ENCODE results near the gene HSD3B7.
"Not testable (repeated sequence)": the region's sequence is repeated elsewhere in the genome, so short reads cannot be mapped to it uniquely, and the experiment has no call there.

Gene HSD3B7

DNA sequence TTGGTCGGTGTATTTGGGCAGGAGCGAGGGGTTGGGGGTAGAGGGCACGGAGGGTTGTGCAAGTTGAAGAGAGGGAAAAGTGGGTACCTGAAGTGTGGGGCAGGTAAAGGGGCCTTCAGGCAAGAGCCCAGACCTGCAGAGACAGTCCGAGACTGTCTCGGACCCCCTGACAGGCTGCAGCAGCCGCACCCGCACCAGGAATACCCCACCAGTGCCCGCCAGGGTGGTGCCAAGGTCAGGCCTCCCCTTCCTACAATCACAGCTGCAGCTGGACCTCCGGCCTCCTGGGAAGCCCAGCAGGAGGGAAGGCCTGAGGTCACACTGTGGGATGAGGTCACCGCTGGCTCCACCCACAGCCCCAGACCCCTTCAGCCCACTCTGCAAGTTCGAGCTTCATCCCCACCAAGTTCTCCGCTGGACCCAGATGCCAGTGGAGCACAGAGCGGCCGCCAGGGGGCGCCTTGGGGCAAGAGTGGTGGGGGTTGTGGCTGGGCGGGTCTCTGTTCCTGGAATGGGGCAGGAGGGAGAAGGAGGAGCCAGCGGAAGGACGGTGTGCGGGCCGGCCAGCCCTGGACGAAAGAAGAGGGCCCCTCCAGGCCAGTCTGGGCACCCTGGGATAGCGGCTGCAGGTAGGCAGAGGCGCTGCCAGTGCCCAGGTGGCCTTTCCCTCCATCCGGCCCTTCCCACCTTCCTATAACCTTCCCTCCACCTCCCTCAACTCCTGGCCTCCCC lies at the start of gene HSD3B7:
Gene HSD3B7, plus strand, starts transcription at position 539 of the 732 bp plus-strand sequence. CDS start 452 bp downstream, outside the sequence.
- FAIRE-seq (peak; percentile 38), DNase-seq (ENCODE audit: extremely low spot score, insufficient read length, low read depth) (peak; percentile 78)

DNA sequence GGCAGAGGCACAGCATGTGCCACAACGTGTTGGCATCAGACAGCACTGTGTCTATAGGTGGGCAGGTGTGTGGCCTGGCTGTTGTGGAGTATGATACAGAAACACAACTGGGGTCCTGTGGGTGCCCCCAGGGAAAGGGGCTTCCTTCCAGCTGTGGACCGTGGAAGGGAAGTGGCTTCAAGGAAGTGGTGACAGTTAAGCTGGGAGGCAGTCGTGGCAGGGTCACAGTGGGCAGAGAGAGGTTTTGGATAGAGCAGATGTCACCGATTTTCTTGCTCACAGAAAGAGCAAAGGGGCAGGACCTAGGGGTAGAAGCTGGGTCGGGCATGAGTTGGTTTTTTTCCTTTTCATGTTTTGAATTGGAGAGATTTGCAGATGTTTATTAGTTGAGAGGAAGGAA lies 47.3 kb upstream of the HSD3B7 start:
- no peak for DNase-seq (ENCODE audit: extremely low spot score, insufficient read length, low read depth)

DNA sequence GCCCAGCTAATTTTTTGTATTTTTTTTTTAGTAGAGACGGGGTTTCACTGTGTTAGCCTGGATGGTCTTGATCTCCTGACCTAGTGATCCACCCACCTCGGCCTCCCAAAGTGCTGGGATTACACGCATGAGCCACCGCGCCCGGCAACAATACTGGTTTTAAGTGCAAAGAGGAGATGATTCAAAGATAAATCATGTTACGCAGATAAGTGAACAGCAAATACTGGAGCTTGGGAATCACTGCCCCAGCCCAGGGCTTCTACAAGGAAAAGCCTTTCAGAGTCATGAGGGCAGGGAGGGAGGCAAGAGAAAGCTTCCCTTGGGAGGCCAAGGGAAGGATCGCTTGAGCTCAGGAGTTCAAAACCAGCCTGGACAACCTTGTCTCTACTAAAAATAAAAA lies 45.4 kb upstream of the HSD3B7 start:
- not testable (repeated sequence) for FAIRE-seq; DNase-seq (ENCODE audit: extremely low spot score, insufficient read length, low read depth)

More for the DNA sequence above, 47.3 kb upstream of the HSD3B7 start:
- no peak for FAIRE-seq

DNA sequence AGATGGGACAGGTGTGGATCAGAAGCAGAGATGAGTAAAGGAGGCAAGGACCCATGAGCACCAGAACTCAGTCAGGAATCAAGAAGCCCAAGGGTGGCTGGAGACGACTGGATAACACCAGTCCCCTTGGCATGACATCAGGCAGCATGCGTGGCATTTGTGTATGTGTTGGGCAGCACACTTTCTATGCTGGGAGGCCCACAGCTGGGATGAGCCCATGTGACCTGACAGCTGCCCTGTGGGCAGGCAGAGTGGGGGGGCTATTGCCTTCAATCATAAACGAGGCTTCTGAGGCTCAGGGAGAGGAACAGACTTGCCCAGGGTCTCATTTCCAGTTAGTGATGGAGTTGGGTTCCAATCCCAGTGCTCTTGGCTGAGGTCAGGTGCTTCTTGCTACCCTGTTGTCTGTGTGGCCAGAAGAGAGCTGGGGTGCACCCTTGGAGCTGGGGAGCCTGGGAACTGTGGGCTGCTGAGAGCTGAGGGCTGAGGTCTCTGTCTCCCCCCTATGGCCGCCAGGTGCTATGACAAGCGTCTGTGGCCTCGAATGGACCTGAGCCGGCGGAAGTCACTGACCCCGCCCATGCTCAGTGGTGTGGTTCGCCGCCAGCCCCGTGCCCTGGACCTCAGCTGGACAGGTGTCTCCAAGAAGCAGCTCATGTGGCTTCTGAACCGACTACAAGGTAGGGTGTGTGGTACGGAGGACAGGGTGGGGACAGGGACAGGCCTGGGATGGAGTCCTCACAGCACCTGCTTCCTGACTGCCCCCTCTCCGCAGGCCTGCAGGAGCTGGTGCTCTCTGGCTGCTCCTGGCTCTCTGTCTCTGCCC lies 43.2 kb upstream of the HSD3B7 start:
- FAIRE-seq (peak; percentile 96), DNase-seq (ENCODE audit: extremely low spot score, insufficient read length, low read depth) (peak; percentile 90)

DNA sequence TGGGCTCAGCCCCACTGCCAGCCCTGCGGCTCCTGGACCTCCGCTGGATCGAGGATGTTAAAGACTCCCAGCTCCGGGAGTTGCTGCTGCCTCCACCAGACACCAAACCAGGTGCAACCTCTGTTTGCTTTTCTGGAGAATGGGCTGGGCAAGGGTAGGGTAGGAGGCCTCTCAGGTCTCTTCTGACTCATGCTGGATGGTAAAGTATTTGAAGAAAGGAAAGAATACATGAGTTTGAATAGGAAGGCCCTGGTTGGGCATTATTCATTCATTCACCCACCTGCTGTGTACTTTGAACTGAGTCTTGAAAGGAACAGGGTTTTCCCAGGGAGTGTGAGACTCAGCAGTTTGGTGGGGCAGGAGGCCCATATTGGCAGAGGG lies 42.6 kb upstream of the HSD3B7 start:
- no peak for DNase-seq (ENCODE audit: extremely low spot score, insufficient read length, low read depth)
- FAIRE-seq: no peak

DNA sequence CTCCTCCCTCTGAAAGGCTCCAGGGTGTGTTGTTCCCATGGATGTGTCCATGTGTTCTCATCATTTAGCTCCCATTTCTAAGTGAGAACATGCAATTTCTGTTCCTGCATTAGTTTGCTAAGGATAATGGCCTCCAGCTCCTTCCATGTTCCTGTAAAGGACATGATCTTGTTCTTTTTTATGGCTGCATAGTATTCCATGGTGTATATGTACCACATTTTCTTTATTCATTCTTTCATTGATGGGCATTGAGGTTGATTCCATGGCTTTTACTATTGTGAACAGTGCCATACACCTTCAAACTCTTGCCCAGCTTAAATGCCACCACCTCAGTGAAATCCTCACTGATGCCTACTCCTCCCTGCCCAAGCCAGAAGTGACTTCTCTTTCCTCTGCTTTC lies 40.7 kb upstream of the HSD3B7 start:
- DNase-seq (ENCODE audit: extremely low spot score, insufficient read length, low read depth) (no peak), FAIRE-seq (no peak)

DNA sequence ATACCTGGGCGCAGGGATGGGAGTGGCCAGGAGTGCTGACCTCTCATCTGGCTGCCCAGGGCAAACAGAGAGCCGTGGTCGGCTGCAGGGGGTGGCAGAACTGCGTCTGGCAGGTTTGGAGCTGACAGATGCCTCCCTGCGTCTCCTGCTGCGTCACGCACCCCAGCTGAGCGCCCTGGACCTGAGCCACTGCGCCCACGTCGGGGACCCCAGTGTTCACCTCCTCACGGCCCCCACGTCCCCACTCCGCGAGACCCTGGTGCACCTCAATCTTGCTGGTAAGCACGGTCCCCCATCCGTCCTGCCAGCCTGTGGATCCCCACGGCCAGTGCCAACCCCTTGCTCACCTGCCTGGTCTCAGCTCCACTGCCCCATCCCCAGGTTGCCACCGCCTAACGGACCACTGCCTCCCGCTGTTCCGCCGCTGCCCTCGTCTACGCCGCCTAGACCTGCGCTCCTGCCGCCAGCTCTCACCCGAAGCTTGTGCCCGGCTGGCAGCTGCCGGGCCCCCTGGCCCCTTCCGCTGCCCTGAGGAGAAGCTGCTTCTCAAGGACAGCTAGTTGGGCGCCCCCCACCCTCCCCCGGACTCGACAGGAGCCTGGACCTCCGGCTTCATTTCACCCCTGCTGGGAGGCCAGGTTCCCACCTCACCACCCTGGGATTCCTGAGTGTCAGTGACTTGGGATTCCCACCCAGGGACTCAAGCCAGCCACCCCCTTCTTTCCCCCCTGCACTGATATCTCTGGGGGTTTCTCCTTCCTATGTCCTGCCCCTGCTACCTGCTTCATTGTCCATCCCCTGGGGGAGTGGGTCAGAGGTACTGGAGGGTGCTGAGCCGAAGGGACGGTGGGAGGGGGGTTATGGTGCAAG lies 38.1 kb upstream of the HSD3B7 start:
- no peak for DNase-seq (ENCODE audit: extremely low spot score, insufficient read length, low read depth)
- no peak for FAIRE-seq

DNA sequence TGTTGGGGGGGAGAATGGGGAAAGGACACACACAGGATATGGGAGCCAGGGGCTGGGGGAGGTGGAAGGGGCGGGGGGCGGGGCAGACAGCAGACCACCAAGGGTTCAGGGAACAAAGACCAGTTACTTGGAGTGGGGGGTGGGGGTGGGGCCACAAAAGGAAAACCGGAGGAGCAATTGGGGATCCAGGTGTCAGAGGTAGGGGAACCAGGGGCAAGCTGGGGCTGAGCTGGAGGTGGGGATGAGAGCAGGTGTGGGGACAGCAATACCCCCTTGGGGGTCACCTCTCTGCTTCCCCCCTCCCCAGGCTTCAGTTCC lies 37.5 kb upstream of the HSD3B7 start:
- FAIRE-seq: no peak
- no peak for DNase-seq (ENCODE audit: extremely low spot score, insufficient read length, low read depth)

DNA sequence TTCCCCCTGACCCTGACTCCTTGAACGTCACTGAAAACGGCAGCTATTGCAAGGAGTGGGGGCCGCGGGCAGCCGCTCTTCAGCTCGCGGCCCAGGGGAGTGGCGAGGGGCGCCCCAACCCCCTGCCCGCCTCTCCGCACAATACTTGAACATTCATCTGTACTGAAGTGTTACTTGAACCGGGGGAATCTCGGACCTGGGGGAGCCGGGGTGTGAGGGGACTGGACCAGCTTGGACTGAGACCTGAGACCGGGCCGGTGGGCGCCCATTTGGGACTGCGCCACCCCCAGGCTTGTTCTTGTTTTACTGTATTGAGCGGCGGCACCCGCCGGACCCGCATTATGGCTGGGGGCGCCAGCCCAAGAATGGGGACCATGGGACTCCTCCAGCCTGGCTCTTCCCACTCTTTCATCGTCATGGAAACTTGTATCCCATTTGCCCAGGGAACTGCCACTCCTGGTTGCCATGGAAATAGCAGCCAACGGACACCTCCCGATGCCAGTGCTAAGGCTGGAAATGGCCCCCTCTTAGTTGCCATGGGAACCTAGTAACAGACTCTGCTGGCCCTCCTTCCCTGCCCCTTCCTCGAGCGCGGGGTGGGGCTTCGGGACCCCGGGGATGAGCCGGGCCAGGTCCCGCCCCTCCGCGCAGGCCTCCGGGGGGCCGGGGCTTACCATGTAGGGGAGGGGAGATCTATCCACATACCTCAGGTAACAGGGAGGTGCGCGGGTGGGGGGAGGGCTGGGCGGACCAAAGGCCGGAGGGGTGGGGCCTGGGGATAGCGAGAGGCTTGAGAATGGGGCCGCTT lies 36.9 kb upstream of the HSD3B7 start:
- DNase-seq (ENCODE audit: extremely low spot score, insufficient read length, low read depth) (no peak), FAIRE-seq (no peak)

DNA sequence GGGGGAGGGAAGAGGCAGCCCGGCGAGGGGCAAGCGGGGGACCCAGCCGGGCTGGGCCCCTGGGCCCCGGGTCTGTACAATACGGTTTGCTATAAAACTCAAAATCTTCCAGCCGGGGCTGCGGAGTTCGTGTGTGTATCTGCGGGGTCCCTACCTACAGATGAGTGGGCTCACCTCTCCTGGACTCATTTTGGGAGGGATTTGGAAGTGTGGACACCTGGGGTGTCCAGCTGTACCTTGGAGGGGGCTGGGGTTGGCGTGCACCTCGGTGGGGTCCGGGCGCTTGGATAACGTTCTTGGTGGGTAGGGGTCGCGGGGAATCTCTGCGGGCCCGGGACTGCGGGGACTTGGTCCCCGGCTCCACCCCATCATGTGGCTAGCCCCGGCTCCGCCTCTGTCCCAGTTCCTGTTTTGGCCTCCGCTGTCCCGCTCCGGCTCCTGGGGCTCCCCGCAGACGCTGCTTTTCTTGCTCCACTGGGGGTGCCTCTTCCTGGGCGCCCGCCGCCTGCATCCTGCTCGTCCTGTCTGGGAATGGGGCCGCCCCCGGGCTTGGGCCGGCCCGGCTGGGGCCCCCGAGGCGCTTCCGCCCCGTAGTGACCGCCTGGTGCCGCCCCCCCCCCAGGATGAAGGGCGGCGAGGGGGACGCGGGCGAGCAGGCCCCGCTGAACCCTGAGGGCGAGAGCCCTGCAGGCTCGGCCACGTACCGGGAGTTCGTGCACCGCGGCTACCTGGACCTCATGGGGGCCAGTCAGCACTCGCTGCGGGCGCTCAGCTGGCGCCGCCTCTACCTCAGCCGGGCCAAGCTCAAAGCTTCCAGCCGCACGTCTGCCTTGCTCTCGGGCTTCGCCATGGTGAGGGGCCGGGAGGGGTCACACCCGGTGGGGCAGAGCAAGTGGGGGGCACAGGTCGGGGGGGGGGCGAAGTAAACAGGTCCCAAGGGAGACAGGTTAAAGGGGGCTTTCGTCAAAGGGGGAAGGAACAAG lies 36.0 kb upstream of the HSD3B7 start, which contains the start of gene ORAI3:
Gene ORAI3, plus strand, starts transcription at position 402 of the 983 bp plus-strand sequence. Its CDS starts 222 bp downstream, at position 624.
- peak; percentile 70 for FAIRE-seq

DNA sequence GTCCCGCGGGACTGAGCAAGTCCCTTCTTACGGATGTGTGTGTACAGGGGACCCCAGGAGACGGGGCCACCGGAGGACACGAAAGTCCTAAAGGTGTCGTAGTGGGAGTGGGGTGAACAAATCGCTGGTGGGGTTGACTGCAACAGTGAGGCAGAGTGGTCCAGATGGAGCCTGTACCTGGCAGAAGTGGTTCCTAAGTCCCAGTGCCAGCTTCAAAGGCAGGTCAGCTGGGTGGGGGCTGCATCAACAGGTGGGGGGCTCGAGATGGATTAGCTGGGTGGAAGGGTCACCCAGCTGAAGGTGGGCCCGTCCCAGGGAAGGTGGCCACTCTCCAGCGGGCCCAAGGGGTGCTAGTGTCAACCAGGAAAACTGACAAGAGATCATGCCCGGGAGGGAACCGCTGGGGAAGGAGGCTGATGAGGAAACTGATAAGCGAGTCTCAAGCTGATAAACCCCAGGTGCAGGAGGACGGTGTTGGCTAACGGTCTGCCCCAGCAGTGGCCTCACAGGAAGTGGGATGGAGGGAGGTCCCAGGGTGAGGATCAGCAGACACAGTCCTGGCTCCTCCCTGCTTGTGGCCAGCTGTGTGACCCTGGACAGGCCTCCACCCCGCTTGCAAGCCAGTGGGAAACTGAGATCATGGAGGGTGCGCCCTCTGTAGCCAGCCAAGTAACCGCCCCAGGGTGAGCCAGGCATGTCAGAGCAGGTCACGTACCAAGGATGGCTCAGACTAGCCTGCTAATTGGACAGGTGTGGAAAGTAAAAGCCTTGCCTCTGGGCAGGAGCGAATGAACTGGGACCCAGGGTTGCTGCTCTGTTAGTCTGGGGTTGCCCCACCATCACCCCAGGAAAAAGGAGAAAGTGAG lies 35.1 kb upstream of the HSD3B7 start:
- peak; percentile 90 for FAIRE-seq
- no peak for DNase-seq (ENCODE audit: extremely low spot score, insufficient read length, low read depth)

More for the DNA sequence above, 36.0 kb upstream of the HSD3B7 start, which contains the start of gene ORAI3:
- peak; percentile 59 for DNase-seq (ENCODE audit: extremely low spot score, insufficient read length, low read depth)

DNA sequence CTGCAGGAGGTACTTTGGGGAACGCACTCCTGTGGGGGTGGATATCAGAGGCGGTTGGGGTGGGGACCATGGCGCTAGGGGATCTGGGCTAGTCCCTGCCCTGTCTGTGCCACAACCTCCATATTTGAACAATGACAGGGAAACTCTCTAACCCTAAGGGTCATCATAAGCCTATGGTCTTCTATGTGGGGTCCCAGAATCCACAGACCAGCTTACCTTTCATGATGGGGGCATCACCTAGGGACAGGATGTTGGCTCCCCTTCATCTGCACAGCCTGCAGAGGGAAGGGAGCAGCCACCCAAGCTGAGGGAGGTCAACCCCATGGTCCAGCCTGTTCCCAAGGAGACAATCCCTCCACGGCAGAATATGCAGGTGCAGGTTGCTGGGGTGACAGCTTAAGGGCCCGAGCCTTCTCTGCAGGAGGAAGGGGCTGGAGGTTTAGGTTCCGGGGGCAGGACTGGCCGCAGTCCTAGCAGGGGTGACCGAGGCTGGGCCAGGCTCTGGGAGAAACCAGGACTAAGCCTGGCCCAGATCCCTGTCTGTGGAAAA lies 34.4 kb upstream of the HSD3B7 start:
- FAIRE-seq: no peak
- no peak for DNase-seq (ENCODE audit: extremely low spot score, insufficient read length, low read depth)

DNA sequence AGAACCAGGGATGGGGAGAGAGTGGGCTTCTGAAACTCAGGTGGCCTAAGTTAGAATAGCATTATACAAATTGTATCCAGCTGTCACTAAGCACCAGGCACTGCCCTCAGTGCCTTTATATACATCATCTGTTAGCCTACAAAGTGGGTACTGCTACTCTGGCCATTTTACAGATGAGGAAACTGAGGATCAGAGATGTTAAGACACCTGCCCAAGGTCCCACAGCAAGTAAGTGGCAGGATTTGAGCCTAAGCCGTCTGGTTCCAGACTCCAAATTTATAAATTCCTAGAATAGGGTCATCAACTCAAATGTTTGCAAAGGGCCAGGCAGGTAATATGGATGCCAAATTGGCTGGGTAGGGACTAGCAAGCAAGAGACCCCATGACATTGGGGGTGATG lies 33.8 kb upstream of the HSD3B7 start:
- FAIRE-seq: no peak

DNA sequence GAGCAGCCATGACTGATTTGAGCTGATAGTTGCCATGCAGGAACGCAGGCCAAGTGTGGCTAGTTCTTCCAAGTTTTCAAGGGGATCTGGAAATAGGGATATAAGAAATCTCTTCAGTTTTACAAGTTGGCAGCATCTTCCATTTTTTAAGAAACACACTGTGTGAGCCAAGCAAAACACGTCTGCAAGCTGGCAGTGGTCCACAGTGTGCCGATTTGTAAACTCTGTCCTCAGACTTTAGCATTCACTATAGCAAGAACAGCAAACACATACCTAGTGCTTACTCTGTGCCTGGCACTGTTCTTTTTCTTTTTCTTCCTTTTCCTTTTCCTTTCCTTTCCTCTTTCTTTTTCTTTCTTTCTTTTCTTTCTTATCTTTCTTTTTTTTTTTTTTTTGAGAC lies 33.3 kb upstream of the HSD3B7 start:
- DNase-seq (ENCODE audit: extremely low spot score, insufficient read length, low read depth) (no peak), FAIRE-seq (no peak)

More for the DNA sequence above, 33.8 kb upstream of the HSD3B7 start:
- DNase-seq (ENCODE audit: extremely low spot score, insufficient read length, low read depth): no peak

DNA sequence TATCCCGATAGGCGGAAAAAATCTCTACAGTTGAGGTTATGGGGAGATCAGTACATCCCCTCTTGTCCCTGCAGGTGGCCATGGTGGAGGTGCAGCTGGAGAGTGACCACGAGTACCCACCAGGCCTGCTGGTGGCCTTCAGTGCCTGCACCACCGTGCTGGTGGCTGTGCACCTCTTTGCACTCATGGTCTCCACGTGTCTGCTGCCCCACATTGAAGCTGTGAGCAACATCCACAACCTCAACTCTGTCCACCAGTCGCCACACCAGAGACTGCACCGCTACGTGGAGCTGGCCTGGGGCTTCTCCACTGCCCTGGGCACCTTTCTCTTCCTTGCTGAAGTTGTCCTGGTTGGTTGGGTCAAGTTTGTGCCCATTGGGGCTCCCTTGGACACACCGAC lies 31.9 kb upstream of the HSD3B7 start:
- no peak for FAIRE-seq
- no peak for DNase-seq (ENCODE audit: extremely low spot score, insufficient read length, low read depth)

DNA sequence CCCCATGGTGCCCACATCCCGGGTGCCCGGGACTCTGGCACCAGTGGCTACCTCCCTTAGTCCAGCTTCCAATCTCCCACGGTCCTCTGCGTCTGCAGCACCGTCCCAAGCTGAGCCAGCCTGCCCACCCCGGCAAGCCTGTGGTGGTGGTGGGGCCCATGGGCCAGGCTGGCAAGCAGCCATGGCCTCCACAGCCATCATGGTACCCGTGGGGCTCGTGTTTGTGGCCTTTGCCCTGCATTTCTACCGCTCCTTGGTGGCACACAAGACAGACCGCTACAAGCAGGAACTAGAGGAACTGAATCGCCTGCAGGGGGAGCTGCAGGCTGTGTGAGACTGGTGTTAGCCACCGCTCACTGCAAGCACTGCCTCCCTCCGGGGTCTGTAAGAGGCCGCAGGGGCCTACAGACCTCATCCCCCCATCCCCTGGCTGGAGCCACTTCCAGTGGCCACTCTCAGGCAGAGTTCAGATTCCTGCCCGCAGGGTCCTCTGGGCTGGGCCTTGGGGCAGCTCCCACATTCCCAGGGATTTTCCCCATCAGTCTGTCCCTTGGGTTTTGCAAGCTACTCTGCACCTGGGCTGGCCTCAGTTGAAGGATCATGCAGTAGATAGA lies 31.4 kb upstream of the HSD3B7 start:
- FAIRE-seq (peak; percentile 41), DNase-seq (ENCODE audit: extremely low spot score, insufficient read length, low read depth) (no peak)

DNA sequence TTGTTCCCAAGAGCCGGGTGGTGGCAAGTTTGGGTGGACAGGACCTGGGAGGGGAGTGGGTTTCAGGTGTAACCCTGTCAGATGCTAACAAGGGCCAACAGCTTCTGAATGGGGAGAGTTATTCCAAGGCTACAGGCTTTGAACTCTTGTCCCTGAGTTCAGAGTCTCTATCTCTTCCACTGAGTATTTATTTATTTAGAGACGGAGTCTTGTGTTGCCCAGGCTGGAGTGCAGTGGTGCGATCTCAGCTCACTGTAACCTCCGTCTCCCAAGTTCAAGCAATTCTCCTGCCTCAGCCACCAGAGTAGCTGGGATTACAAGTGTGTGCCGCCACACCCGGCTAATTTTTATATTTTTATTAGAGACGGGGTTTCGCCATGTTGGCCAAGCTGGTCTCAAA lies 30.0 kb upstream of the HSD3B7 start:
- FAIRE-seq (no peak), DNase-seq (ENCODE audit: extremely low spot score, insufficient read length, low read depth) (no peak)

Measured in GM18507 (cell line).